Liver (tissue), 9 donors: ENCODE measurements around the gene RAB12. TPM values are rescaled to one million over a fixed set of nuclear protein-coding genes. Genes with fewer than 3 reads are reported as not detected.

ENCODE experiments used
- DNase-seq: peaks from one replicate; pipeline ENCODE4 v3.0.0-alpha.2; 2017; ENCODE audit warnings: low spot score
- H3K27ac ChIP-seq, 2 donors: one replicate each; pipeline ENCODE4 v1.7.0; 2013; ENCODE audit warnings: inconsistent platforms in 2 of 2, low read length in 2 of 2, control low read depth in 1 of 2, low read depth in 1 of 2, mild to moderate bottlenecking in 1 of 2
- H3K27me3 ChIP-seq, 4 donors: one replicate each; pipeline versions ENCODE4 v1.6.1 to v1.7.0; 2013; ENCODE audit warnings: low read length in 3 of 4, inconsistent platforms in 1 of 4, mild to moderate bottlenecking in 1 of 4, moderate library complexity in 1 of 4; ENCODE audit not compliant: control insufficient read depth in 4 of 4, insufficient read depth in 4 of 4
- H3K36me3 ChIP-seq, 4 donors: one replicate each; pipeline versions ENCODE4 v1.6.1 to v1.7.0; 2013; ENCODE audit warnings: low read length in 3 of 4, mild to moderate bottlenecking in 3 of 4, low read depth in 1 of 4, moderate library complexity in 1 of 4; ENCODE audit not compliant: control insufficient read depth in 4 of 4, insufficient read depth in 3 of 4
- H3K4me1 ChIP-seq, 4 donors: one replicate each; pipeline versions ENCODE4 v1.6.1 to v1.7.0; 2013; ENCODE audit warnings: low read length in 3 of 4, mild to moderate bottlenecking in 3 of 4, moderate library complexity in 1 of 4; ENCODE audit not compliant: control insufficient read depth in 4 of 4, insufficient read depth in 4 of 4
- H3K4me3 ChIP-seq, 3 donors: one replicate each; pipeline versions ENCODE4 v1.6.1 to v1.7.0; 2013; ENCODE audit warnings: low read length in 3 of 3, control low read depth in 1 of 3, low read depth in 1 of 3, mild to moderate bottlenecking in 1 of 3
- H3K9ac ChIP-seq, 2 donors: one replicate each; pipeline ENCODE4 v1.7.0; 2013; ENCODE audit warnings: low read length in 2 of 2, mild to moderate bottlenecking in 2 of 2, moderate library complexity in 2 of 2, control low read depth in 1 of 2, low read depth in 1 of 2
- H3K9me3 ChIP-seq, 4 donors: one replicate each; pipeline versions ENCODE4 v1.6.1 to v1.7.0; 2013; ENCODE audit warnings: low read length in 3 of 4; ENCODE audit not compliant: control insufficient read depth in 4 of 4
- CTCF ChIP-seq: fragments of 150-350 bp; IDR thresholded peaks from 2 replicates; pipeline ENCODE4 v1.5.1; 2017; ENCODE audit warnings: improper control_type of control experiment, low read depth, low read length; ENCODE audit not compliant: missing input control
- EGR1 ChIP-seq, 2 donors: IDR thresholded peaks; 2 replicates each; pipeline ENCODE4 v1.6.1; 2016 to 2018; ENCODE audit warnings: antibody characterized with exemption in 2 of 2, low read depth in 2 of 2
- FOXA1 ChIP-seq: IDR thresholded peaks from 2 replicates; pipeline ENCODE4 v1.6.1; 2016; ENCODE audit warnings: antibody characterized with exemption
- FOXA2 ChIP-seq: IDR thresholded peaks from 2 replicates; pipeline ENCODE4 v1.6.1; 2016; ENCODE audit warnings: antibody characterized with exemption
- GABPA ChIP-seq, 2 donors: IDR thresholded peaks in 1 of 2; conservative IDR thresholded peaks in 1 of 2; 2 replicates each; pipeline ENCODE4 v1.6.1; 2016; ENCODE audit warnings: antibody characterized with exemption in 2 of 2, mild to moderate bottlenecking in 1 of 2, moderate library complexity in 1 of 2
- HNF4A ChIP-seq, 2 donors: conservative IDR thresholded peaks; 2 replicates each; pipeline ENCODE4 v1.6.1; 2016; ENCODE audit warnings: antibody characterized with exemption in 2 of 2, mild to moderate bottlenecking in 2 of 2
- JUND ChIP-seq, 2 donors: IDR thresholded peaks; 2 replicates each; pipeline ENCODE4 v1.6.1; 2016; ENCODE audit warnings: antibody characterized with exemption in 2 of 2
- MAX ChIP-seq: IDR thresholded peaks from 2 replicates; pipeline ENCODE4 v1.6.1; 2016; ENCODE audit warnings: antibody characterized with exemption
- NR2F2 ChIP-seq: IDR thresholded peaks from 2 replicates; pipeline ENCODE4 v1.6.1; 2016; ENCODE audit warnings: antibody characterized with exemption
- SP1 ChIP-seq: IDR thresholded peaks from 2 replicates; pipeline ENCODE4 v1.6.1; 2018; ENCODE audit warnings: antibody characterized with exemption, mild to moderate bottlenecking
- TAF1 ChIP-seq: conservative IDR thresholded peaks from 2 replicates; pipeline ENCODE4 v1.6.1; 2016; ENCODE audit warnings: antibody characterized with exemption, mild to moderate bottlenecking
- YY1 ChIP-seq: IDR thresholded peaks from 2 replicates; pipeline ENCODE4 v1.6.1; 2016; ENCODE audit warnings: antibody characterized with exemption, mild to moderate bottlenecking
- WGBS: extraction: QIAGEN DNeasy Blood & Tissue Kit; methylation state at CpG from one replicate; pipeline ENCODE4 v1.1.7; 2013; 5-methylcytosine and 5-hydroxymethylcytosine counted together
- polyA plus RNA-seq, 2 donors: library from polyadenylated mRNA; stranded (reverse) in 1 of 2; unstranded in 1 of 2; fragments of 200-250 nt in 1 of 2; fragments of >200 nt in 1 of 2; fragmentation: Nextera tagmentation in 1 of 2; extraction: Ambion mirVana in 1 of 2; gene quantifications; one replicate each; pipeline versions ENCODE4 v1.2.1 to v1.2.3, GENCODE V29; 2013 to 2015
- total RNA-seq, 2 donors: library from RNA; depleted of rRNA; stranded (reverse); fragments of >200 nt; gene quantifications; one replicate each; pipeline ENCODE4 v1.2.3, GENCODE V29; 2014
- TF ChIP-seq, protein P1 (sequence below): IDR thresholded peaks from 2 replicates; pipeline ENCODE4 v1.6.1; 2016; ENCODE audit warnings: antibody characterized with exemption
- TF ChIP-seq, protein P2 (sequence below): IDR thresholded peaks from 2 replicates; pipeline ENCODE4 v1.6.1; 2016; ENCODE audit warnings: antibody characterized with exemption, mild to moderate bottlenecking
- donor health status: healthy.
- donor health status: healthy.
- donor health status: healthy.
- donor health status: healthy.
- donor health status: healthy.

RAB12 gene
- total and polyA plus RNA-seq, 4 donors = 5.0 to 25.9 (median 14.9) TPM

GRCh38 chr18:8657873-8658470 lies 48.7 kb downstream of the RAB12 start:
- no peak for DNase-seq

GRCh38 chr18:8658858-8659485 lies 49.7 kb downstream of the RAB12 start:
- peaks cover 0 to 1% (median 0%) of the 10 kb centered on the region in 4 donors for H3K4me1 ChIP-seq
- DNase-seq = no peak
- H3K9me3 ChIP-seq = no peaks in the 10 kb centered on the region
- H3K36me3 ChIP-seq = no peaks in the 10 kb centered on the region
- H3K4me3 ChIP-seq = no peak overlapping the region
- WGBS = 94% methylated on average over 31 of the region's 31 CpGs
- H3K27ac ChIP-seq = no peak overlapping the region
- no peaks in the 10 kb centered on the region for H3K27me3 ChIP-seq
- no peak overlapping the region for H3K9ac ChIP-seq
- TF ChIP-seq, protein P1, sequence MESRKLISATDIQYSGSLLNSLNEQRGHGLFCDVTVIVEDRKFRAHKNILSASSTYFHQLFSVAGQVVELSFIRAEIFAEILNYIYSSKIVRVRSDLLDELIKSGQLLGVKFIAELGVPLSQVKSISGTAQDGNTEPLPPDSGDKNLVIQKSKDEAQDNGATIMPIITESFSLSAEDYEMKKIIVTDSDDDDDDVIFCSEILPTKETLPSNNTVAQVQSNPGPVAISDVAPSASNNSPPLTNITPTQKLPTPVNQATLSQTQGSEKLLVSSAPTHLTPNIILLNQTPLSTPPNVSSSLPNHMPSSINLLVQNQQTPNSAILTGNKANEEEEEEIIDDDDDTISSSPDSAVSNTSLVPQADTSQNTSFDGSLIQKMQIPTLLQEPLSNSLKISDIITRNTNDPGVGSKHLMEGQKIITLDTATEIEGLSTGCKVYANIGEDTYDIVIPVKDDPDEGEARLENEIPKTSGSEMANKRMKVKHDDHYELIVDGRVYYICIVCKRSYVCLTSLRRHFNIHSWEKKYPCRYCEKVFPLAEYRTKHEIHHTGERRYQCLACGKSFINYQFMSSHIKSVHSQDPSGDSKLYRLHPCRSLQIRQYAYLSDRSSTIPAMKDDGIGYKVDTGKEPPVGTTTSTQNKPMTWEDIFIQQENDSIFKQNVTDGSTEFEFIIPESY = no peak
- TF ChIP-seq HNF4A (conservative IDR thresholded peaks at IDR 0.05) (no peak), EGR1 (IDR thresholded peaks at IDR 0.05; ENCODE audit: low read depth in 2 of 2) (no peak), NR2F2 (no peak), JUND (IDR thresholded peaks at IDR 0.05) (no peak), GABPA (IDR thresholded peaks at IDR 0.05 in 1 of 2, conservative IDR thresholded peaks at IDR 0.05 in 1 of 2) (no peak), TAF1 (no peak), FOXA2 (no peak), FOXA1 (no peak), SP1 (no peak), YY1 (no peak), MAX (no peak)
- TF ChIP-seq, protein P2, sequence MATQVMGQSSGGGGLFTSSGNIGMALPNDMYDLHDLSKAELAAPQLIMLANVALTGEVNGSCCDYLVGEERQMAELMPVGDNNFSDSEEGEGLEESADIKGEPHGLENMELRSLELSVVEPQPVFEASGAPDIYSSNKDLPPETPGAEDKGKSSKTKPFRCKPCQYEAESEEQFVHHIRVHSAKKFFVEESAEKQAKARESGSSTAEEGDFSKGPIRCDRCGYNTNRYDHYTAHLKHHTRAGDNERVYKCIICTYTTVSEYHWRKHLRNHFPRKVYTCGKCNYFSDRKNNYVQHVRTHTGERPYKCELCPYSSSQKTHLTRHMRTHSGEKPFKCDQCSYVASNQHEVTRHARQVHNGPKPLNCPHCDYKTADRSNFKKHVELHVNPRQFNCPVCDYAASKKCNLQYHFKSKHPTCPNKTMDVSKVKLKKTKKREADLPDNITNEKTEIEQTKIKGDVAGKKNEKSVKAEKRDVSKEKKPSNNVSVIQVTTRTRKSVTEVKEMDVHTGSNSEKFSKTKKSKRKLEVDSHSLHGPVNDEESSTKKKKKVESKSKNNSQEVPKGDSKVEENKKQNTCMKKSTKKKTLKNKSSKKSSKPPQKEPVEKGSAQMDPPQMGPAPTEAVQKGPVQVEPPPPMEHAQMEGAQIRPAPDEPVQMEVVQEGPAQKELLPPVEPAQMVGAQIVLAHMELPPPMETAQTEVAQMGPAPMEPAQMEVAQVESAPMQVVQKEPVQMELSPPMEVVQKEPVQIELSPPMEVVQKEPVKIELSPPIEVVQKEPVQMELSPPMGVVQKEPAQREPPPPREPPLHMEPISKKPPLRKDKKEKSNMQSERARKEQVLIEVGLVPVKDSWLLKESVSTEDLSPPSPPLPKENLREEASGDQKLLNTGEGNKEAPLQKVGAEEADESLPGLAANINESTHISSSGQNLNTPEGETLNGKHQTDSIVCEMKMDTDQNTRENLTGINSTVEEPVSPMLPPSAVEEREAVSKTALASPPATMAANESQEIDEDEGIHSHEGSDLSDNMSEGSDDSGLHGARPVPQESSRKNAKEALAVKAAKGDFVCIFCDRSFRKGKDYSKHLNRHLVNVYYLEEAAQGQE = no peak

More at GRCh38 chr18:8657873-8658470, 48.7 kb downstream of the RAB12 start:
- Histone ChIP-seq H3K4me3 (no peak overlapping the region), H3K9me3 (no peaks in the 10 kb centered on the region), H3K9ac (no peak overlapping the region), H3K4me1 (peaks cover 0 to 1% (median 0%) of the 10 kb centered on the region in 4 donors), H3K27ac (no peak overlapping the region), H3K27me3 (no peaks in the 10 kb centered on the region), H3K36me3 (no peaks in the 10 kb centered on the region)
- TF ChIP-seq HNF4A (conservative IDR thresholded peaks at IDR 0.05) (no peak), FOXA2 (no peak), YY1 (no peak), CTCF (no peak)
- TF ChIP-seq, protein P1 = no peak
- WGBS = 59% methylated on average over 14 of the region's 14 CpGs
